ENCODE results near the gene MPO.

- TF ChIP-seq CTCF (IDR thresholded peaks at IDR 0.05; ENCODE audit: low read depth, low read length, poor library complexity, severe bottlenecking) (no peak), EZH2phosphoT487 (IDR thresholded peaks at IDR 0.05; ENCODE audit: borderline replicate concordance, low read length) (no peak)
These were observed 44.3 kb downstream of the MPO start for GRCh38 chr17:58236394-58236793.
